Cerebellar nuclear complex (tissue), 1 donor: Measurements from ENCODE around the gene PDIK1L.

ENCODE experiments used
- DNase-seq, 2 experiments: peaks; one replicate each; lab custom pipeline; 2025; lab: John Stamatoyannopoulos, UW

PDIK1L gene

GRCh38 chr1:26171084-26172072 lies 59.8 kb downstream of the PDIK1L start, which contains the start of gene ZNF593OS:
Gene ZNF593OS, minus strand, starts transcription at chr1:26171832. Its CDS starts 171 bp downstream, at chr1:26171661.
- no peak for DNase-seq
